ENCODE results near the gene SRRM4. TPM values are rescaled to one million over a fixed set of nuclear protein-coding genes. Genes with fewer than 3 reads are reported as not detected.

The SRRM4 gene, protein sequence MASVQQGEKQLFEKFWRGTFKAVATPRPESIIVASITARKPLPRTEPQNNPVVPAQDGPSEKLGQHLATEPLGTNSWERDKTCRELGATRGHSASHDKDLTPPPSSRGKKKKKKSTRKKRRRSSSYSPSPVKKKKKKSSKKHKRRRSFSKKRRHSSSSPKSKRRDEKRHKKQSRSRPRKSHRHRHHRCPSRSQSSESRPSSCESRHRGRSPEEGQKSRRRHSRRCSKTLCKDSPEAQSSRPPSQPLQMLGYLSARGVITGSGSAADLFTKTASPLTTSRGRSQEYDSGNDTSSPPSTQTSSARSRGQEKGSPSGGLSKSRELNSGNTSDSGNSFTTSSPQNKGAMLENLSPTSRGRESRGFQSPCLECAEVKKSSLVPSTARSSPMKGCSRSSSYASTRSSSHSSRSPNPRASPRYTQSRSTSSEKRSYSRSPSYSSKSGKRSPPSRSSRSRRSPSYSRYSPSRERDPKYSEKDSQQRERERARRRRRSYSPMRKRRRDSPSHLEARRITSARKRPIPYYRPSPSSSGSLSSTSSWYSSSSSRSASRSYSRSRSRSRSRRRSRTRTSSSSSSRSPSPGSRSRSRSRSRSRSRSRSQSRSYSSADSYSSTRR
- total RNA-seq: not detected

DNA sequence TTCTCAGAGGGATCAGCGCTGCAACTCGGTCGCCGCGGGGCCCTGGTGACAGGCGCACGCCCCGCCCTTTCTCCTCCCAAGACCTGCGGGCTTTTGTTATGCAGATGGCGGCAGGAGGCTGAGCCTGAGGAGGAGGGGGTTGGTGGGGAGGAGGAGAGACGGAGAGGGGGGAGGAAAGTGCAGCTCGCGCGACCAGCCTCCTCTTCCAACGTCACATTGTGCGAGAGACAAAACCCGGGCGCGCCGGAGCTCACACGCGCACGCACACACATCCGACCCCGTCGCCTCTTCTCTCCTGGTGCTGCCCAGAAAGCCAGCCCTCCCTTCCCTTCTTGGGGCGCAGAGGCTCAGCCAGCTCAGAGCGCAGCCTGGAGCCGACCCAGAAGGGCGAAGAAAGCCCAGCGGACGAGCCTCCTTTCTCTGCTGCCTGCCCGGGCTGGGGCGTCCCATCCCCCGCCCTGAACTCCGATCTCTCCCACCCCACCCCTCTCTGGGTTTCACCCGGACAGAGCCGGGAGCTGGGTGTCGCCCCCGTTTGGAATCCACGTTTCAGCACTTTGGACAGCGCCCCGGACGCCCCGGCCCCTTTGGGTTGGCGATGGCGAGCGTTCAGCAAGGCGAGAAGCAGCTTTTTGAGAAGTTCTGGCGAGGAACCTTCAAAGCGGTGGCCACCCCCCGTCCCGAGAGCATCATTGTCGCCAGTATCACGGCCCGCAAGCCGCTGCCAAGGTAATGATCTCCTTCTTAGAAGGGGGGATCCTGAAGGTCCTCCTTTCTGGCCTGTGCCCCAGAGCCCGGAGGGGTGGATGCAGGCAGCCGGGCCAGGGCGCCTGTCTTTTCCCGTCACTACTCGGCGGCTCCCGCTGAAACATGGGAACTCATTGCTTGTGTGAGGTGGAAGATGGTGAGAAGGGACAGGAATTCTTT, at the start of gene SRRM4:
TSS of gene SRRM4 (plus strand) at position 257 of the 927 bp plus-strand sequence. CDS start at position 599, 342 bp downstream.
- POLR2A ChIA-PET: no interaction called here
- intact Hi-C loops (cut with DNase I, micrococcal nuclease): no loop called here

DNA sequence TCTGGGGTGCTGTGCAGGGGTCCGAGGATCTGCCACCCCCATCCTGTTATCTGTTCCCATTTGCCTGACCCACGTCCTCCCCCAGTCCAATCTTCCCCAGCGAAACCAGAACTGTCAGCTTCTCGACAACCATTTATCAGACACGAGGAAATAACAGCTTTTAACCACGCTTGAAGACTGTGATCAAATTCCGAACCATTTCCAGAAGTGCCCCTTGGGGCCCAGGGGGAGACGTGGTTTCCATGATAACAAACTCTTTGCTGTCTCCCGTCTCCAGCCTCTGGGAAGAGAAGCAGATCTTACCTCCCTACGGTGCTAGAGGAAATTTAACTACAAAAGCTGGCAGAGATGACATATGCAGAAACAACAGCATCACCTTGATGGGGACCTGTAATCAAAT, 35.1 kb upstream of the SRRM4 start:
- Mint-ChIP-seq H3K27me3 (peaks cover 2% of the 10 kb centered on the region), H3K36me3 (ENCODE audit: low read depth) (no peaks in the 10 kb centered on the region), H3K4me3 (no peak overlapping the region), H3K9me3 (ENCODE audit: low read depth) (peaks cover 3% of the 10 kb centered on the region), H3K27ac (no peak overlapping the region), H3K4me1 (no peaks in the 10 kb centered on the region)
- intact Hi-C loops (cut with DNase I, micrococcal nuclease): no loop called here
- DNase-seq (no peak), ATAC-seq (no peak)
- CTCF ChIA-PET: interaction anchor here (0.6 to 0.7 kb wide), 2 partner anchors 15 to 1385 kb away, joined by 3 read pairs; no protein-coding TSS in a partner anchor
- POLR2A ChIA-PET: no interaction called here

More for the DNA sequence above, at the start of gene SRRM4:
- Mint-ChIP-seq H3K4me3 (no peak within 1 kb of the TSS), H3K27ac (no peak within 1 kb of the TSS), H3K36me3 (ENCODE audit: low read depth) (no peaks in the 10 kb centered on the region), H3K4me1 (no peaks in the 10 kb centered on the region), H3K9me3 (ENCODE audit: low read depth) (no peaks in the 10 kb centered on the region), H3K27me3 (peaks cover 27% of the 10 kb centered on the region)
- DNase-seq: peak; percentile 26
- no peak for ATAC-seq
- CTCF ChIA-PET: interaction anchor here (0.6 to 0.7 kb wide), 2 partner anchors 48 to 689 kb away, joined by 3 read pairs; no protein-coding TSS in a partner anchor

DNA sequence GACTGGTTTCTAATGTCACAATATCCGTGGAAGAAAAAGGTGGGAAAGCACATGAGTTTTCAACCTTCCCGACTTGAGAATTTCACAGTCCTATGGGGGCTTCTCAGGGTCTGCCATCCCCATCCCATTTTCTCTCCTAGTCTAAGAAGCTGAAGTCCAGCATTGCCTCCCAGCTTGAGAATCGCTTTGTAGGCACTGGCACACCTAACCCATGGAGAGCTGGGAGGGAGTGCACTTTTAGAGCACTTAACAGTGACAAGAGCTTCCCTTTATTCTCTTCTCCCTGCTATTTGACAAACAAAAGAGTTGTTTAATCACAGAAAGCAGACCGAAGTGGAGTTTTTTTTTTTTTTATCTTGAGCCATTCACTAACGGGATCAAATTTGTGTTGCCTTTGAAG, 22.8 kb upstream of the SRRM4 start:
- H3K4me1 Mint-ChIP-seq: no peaks in the 10 kb centered on the region
- no peak overlapping the region for H3K27ac Mint-ChIP-seq
- POLR2A ChIA-PET: no interaction called here
- no peaks in the 10 kb centered on the region for H3K36me3 Mint-ChIP-seq (ENCODE audit: low read depth)
- intact Hi-C loops (cut with DNase I, micrococcal nuclease): no loop called here
- DNase-seq (no peak), ATAC-seq (no peak)
- no peaks in the 10 kb centered on the region for H3K27me3 Mint-ChIP-seq
- no peak overlapping the region for H3K4me3 Mint-ChIP-seq
- CTCF ChIA-PET: no interaction called here
- H3K9me3 Mint-ChIP-seq (ENCODE audit: low read depth): peaks cover 11% of the 10 kb centered on the region

DNA sequence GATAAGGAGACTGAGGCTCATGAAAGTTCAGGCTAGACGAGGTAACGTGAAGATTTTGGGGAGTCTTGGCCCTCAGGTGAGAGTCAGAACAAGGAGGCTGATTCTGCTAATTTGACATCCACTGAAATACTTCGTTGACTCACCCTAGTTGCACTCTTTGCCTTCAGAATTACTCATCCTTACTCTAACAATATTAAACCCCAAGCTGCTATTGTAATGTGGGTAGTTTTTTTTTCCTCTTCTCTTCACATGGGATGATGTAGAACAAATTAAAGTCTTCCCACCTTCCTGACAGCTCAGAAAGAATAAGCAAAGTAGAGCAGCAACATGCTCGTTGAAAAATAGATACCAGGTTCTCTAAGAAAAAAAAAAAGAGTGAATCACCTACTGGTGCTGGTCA, 22.0 kb upstream of the SRRM4 start:
- H3K9me3 Mint-ChIP-seq (ENCODE audit: low read depth): peaks cover 9% of the 10 kb centered on the region
- no peaks in the 10 kb centered on the region for H3K27me3 Mint-ChIP-seq
- intact Hi-C loops (cut with DNase I, micrococcal nuclease): no loop called here
- ChIA-PET CTCF (no interaction called here), POLR2A (no interaction called here)
- H3K4me3 Mint-ChIP-seq: no peak overlapping the region
- H3K36me3 Mint-ChIP-seq (ENCODE audit: low read depth): no peaks in the 10 kb centered on the region
- H3K27ac Mint-ChIP-seq: no peak overlapping the region
- no peaks in the 10 kb centered on the region for H3K4me1 Mint-ChIP-seq
- DNase-seq (no peak), ATAC-seq (no peak)

DNA sequence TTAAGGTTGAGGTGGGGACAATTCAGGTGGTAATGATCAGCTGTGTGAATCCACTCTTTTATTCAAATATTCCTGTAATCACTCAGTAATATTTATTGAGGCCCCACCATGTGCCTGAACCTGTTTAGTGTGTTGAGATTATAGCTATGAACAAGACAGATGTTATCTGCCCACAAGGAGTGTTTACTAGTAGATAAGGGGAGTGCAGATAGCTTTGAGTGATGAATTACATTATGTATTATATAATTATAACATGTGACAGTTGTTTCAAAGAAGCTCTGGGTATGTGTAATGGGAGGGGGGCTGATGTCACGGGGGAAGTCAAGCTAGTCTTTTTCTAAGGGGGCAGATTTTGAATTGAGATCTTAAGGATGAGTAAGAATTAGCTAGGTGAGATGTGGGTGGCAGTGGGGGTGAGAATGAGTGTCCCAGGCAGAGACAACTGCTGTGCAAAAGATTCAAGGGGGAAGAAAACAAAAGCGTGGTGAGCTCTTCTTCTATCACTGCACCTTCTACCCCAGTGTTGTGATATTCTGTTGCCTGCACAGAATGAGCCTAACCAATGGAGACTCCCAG, 21.3 kb upstream of the SRRM4 start:
- H3K27me3 Mint-ChIP-seq: no peaks in the 10 kb centered on the region
- peaks cover 5% of the 10 kb centered on the region for H3K9me3 Mint-ChIP-seq (ENCODE audit: low read depth)
- ChIA-PET CTCF (no interaction called here), POLR2A (no interaction called here)
- DNase-seq (no peak), ATAC-seq (no peak)
- no peaks in the 10 kb centered on the region for H3K4me1 Mint-ChIP-seq
- no peak overlapping the region for H3K4me3 Mint-ChIP-seq
- H3K36me3 Mint-ChIP-seq (ENCODE audit: low read depth): no peaks in the 10 kb centered on the region
- no peak overlapping the region for H3K27ac Mint-ChIP-seq
- intact Hi-C loops (cut with DNase I, micrococcal nuclease): no loop called here

DNA sequence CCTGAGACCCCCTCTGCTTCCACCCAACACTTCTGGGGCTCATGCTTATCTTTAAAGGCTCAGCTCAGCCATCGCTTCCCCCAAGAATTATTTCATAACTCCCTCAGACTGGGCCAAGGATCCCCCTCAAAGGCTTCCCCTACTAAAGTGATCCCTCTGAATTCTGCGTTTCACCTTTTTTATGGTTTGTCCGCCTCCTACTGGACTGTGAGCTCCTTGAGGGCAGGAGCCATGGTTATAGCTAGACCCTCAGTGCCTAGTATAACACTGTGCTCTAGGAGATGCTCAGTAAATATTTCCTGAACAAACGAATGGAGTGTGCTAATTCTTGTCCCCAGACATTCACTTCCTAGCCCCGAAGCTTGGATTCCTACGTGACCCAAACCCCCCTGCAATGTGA, 20.5 kb upstream of the SRRM4 start:
- ATAC-seq (no peak), DNase-seq (no peak)
- H3K9me3 Mint-ChIP-seq (ENCODE audit: low read depth): peaks cover 5% of the 10 kb centered on the region
- no peaks in the 10 kb centered on the region for H3K36me3 Mint-ChIP-seq (ENCODE audit: low read depth)
- no peaks in the 10 kb centered on the region for H3K4me1 Mint-ChIP-seq
- no peaks in the 10 kb centered on the region for H3K27me3 Mint-ChIP-seq
- H3K27ac Mint-ChIP-seq: no peak overlapping the region
- ChIA-PET POLR2A (no interaction called here), CTCF (interaction anchor here (0.6 to 0.7 kb wide), 2 partner anchors 15 to 29 kb away, joined by 3 read pairs; no protein-coding TSS in a partner anchor)
- intact Hi-C loops (cut with DNase I, micrococcal nuclease): no loop called here
- H3K4me3 Mint-ChIP-seq: no peak overlapping the region

DNA sequence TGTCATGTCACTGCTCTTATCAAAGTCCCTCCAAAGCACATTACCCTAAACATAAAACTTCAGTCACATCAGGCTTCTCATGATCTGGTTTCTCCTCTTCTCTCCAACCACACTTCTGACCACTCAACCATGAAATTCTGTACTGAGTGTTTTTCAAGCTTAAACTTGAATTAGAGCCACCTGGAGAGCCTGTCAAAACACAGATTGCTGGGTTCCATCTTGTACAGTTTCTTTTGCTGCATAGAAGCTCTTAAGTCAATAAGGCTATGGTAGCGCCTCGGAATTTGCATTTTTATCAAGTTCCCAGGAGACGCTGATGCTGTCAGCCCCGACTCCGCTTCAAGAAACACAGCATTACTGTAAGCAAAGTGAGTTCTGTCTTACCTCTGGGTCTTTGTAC, 16.4 kb upstream of the SRRM4 start:
- Mint-ChIP-seq H3K27me3 (no peaks in the 10 kb centered on the region), H3K27ac (no peak overlapping the region), H3K9me3 (ENCODE audit: low read depth) (peaks cover 10% of the 10 kb centered on the region), H3K4me3 (no peak overlapping the region), H3K36me3 (ENCODE audit: low read depth) (no peaks in the 10 kb centered on the region), H3K4me1 (no peaks in the 10 kb centered on the region)
- no peak for ATAC-seq
- CTCF ChIA-PET: no interaction called here
- no peak for DNase-seq
- intact Hi-C loops (cut with DNase I, micrococcal nuclease): no loop called here
- POLR2A ChIA-PET: no interaction called here

DNA sequence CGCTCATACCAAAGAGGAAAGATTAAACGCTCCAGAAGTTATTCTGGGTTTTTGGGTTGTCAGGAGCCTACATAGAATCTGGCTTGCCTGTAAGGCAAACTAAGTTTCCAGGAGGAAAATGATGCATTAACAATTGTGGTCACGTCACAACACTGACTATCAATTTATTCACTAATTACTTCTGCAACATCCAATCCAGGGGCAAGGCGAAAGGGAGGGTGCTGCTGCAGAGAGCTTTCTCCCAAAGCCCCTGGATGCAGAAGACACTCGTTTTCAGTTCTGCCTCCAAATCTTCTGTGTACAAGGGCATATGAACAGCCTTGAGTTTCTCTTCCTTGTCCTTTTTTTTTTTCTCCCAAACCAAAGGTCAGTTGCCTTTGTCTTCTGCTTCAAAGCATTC, 10.5 kb upstream of the SRRM4 start:
- ATAC-seq (no peak), DNase-seq (no peak)
- Mint-ChIP-seq H3K36me3 (ENCODE audit: low read depth) (no peaks in the 10 kb centered on the region), H3K4me1 (no peaks in the 10 kb centered on the region), H3K9me3 (ENCODE audit: low read depth) (peaks cover 4% of the 10 kb centered on the region), H3K27me3 (no peaks in the 10 kb centered on the region), H3K4me3 (no peak overlapping the region), H3K27ac (no peak overlapping the region)
- POLR2A ChIA-PET: no interaction called here
- CTCF ChIA-PET: no interaction called here
- intact Hi-C loops (cut with DNase I, micrococcal nuclease): loop anchor here in 1 of 2 experiments (10.0 kb wide), 1 partner anchor 444 kb away; no protein-coding TSS in a partner anchor

DNA sequence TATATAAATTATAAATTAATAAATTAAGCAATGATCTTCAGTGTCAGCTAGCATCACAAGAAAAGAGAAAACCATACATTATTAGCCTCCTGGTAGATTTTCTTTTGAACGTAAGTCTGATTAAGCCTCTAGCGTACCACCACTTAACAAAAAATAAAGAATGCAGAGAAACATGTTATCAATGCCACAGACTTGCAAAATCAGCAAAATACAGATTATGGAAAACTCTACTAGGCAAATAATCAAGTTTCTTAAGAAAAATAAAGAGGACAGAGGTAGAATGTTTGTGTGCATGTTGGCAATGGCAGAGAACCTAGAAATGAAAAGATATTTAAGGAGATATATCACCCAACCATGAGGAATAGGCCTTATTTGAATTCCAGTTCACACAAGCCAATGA, 8.4 kb upstream of the SRRM4 start:
- peaks cover 2% of the 10 kb centered on the region for H3K9me3 Mint-ChIP-seq (ENCODE audit: low read depth)
- POLR2A ChIA-PET: no interaction called here
- intact Hi-C loops (cut with DNase I, micrococcal nuclease): loop anchor here in 1 of 2 experiments (10.0 kb wide), 1 partner anchor 442 kb away; no protein-coding TSS in a partner anchor

DNA sequence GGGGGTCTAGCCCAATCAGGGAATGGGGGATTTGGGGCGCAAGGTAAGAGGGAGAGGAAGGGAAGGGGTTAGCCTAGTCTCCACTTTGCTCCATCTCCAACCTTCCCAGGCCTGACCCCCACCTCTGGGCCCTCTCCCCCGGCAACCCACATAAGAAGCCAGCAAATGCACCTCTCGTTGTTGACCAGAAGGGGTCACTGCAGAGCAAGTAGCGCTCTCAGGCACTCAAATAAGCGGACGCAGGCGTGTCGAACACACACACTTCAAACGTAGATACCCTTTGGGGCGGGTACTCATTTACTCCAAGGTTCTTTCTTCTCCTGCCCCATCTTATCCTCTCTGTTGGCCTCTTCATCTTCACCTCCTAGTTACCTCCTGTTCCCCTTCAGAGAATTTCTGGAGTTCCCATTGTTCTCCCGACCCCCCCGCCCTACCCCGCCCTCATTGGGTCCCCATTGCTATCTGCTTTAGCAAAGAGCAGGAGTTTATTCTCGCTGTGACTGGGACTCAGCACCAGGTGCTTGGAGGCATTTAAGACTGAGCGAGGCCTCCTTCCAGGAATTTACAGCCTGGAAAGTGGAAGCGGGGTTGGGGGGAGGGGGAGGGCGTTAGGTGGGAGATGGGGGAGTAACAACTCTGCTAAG, 1.5 kb upstream of the SRRM4 start:
- Mint-ChIP-seq H3K27me3 (peaks cover 27% of the 10 kb centered on the region), H3K4me3 (no peak overlapping the region), H3K4me1 (no peaks in the 10 kb centered on the region), H3K27ac (no peak overlapping the region), H3K36me3 (ENCODE audit: low read depth) (no peaks in the 10 kb centered on the region), H3K9me3 (ENCODE audit: low read depth) (no peaks in the 10 kb centered on the region)
- intact Hi-C loops (cut with DNase I, micrococcal nuclease): loop anchor here (1.0 to 10.0 kb wide), 2 partner anchors 433 to 435 kb away; no protein-coding TSS in a partner anchor
- ATAC-seq (peak; percentile 36), DNase-seq (peak; percentile 53)
- POLR2A ChIA-PET: no interaction called here
- CTCF ChIA-PET: interaction anchor here (0.8 to 1.2 kb wide), 3 partner anchors 12 to 433 kb away, joined by 3 to 5 read pairs (median 4); no protein-coding TSS in a partner anchor

More for the DNA sequence above, 8.4 kb upstream of the SRRM4 start:
- ATAC-seq (no peak), DNase-seq (no peak)
- Mint-ChIP-seq H3K27ac (no peak overlapping the region), H3K4me3 (no peak overlapping the region), H3K27me3 (peaks cover 2% of the 10 kb centered on the region), H3K4me1 (no peaks in the 10 kb centered on the region), H3K36me3 (ENCODE audit: low read depth) (no peaks in the 10 kb centered on the region)
- CTCF ChIA-PET: no interaction called here

Data from activated CD4-positive, alpha-beta T cell treated with anti-CD3 and anti-CD28 coated beads for 36 hours (primary cell).